GM18507 (cell line): Measurements from ENCODE around the gene SRRM3.
"Not testable (repeated sequence)": the region's sequence is repeated elsewhere in the genome, so short reads cannot be mapped to it uniquely, and the experiment has no call there.

ENCODE experiments used
- DNase-seq: peaks from one replicate; pipeline ENCODE4 v3.0.0; 2011; ENCODE audit warnings: low read depth; ENCODE audit not compliant: insufficient read length; ENCODE audit errors: extremely low spot score
- FAIRE-seq: peaks from 2 replicates; lab custom pipeline; 2011; peaks lifted over from hg19 to GRCh38; lab: Jason Lieb, UNC

SRRM3 gene

DNA sequence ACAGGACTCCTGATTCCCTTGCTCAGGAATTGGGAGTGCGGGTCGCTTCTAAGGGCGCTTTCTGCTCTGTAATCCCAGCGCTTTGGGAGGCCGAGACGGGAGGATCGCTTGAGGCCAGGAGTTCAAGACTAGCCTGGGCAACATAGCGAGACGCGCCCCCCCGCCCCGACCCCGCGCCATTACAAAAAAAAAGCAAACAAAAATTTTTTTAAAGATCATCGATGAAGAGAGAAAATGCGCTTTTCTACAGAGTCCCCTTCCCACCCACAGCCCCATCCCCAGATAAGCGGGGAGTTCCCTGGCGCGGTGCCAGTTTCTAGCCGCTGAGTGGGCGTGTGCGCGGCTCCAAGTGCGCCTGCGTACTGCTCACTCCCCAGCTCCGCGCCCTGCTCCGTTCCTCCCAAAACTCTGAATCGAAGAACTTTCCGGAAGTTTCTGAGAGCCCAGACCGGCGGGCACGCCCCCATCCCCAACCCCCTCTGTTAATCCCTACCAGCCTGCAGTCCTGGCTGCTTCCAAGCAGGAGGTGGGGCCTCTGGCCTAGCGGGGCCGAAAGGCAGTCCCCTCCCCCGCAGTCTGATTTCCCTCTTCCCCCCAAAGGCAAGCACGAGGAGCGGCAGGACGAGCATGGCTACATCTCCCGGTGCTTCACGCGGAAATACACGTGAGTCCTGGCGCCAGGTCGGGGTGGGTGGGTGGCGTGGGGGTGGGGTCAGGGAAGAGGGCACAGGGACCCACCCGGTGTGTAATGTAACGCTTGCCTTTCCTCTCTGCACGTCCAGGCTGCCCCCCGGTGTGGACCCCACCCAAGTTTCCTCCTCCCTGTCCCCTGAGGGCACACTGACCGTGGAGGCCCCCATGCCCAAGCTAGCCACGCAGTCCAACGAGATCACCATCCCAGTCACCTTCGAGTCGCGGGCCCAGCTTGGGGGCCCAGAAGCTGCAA, 101.8 kb downstream of the SRRM3 start:
- FAIRE-seq (peak; percentile 83), DNase-seq (peak; percentile 75)

DNA sequence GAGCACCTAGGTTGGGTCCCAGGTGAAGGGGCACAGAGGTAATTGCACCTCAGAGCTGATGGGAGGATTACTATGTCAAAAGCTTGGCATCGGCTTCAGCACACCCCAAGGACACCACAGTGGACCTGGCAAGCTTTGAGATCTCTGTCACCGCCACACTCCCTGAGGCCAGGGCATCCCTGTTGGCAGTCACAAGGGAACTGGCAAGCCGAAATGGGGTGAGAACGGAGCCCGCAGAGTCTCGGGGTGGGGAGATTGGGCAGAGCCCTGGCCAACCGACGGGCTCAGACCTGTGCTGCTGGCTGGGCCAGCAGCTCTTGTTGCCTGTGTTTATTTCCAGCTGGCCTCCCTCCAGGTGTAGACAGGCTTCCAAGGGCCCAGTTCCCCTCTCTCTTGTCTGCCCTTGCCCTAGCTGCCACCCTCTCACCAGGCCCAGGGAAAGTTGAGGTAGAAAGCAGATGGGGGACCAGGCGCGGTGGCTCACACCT, 103.2 kb downstream of the SRRM3 start:
- no peak for DNase-seq

DNA sequence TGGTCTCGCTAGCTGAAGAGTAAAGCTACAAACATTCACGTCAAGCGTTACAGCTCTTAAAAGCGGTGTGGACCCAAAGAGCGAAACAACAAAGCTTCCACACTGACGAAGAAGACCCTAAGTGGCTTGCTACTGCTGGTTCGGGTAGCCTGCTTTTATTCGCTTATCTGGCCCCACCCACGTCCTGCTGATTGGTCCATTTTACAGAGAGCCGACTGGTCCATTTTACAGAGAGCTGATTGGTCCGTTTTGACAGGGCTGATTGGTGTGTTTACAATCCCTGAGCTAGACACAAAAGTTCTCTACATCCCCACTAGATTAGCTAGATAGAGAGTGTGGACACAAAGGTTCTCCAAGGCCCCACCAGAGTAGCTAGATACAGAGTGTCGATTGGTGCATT, 107.2 kb downstream of the SRRM3 start:
- not testable (repeated sequence) for FAIRE-seq, DNase-seq

More for the DNA sequence above, 103.2 kb downstream of the SRRM3 start:
- FAIRE-seq = no peak

DNA sequence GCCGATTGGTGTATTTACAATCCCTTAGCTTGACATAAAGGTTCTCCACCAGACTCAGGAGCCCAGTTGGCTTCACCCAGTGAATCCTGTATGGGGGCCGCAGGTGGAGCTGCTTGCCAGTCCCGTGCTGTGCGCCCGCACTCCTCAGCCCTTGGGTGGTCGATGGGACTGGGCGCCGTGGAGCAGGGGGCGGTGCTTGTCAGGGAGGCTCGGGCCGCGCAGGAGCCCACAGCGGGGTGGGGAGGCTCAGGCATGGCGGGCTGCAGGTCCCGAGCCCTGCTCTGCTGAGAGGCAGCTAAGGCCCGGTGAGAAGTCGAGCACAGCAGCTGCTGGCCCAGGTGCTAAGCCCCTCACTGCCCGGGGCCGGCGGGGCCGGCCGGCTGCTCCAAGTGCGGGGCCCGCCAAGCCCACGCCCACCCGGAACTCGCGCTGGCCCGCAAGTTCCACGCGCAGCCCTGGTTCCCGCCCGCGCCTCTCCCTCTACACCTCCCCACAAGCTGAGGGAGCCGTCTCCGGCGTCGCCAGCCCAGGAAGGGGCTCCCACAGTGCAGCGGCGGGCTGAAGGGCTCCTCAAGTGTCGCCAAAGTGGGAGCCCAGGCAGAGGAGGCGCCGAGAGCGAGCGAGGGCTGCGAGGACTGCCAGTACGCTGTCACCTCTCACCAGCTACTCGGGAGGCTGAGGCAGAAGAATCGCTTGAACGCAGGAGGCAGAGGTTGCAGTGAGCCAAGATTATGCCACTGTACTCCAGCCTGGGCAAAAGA, 107.8 kb downstream of the SRRM3 start:
- not testable (repeated sequence) for DNase-seq, FAIRE-seq

DNA sequence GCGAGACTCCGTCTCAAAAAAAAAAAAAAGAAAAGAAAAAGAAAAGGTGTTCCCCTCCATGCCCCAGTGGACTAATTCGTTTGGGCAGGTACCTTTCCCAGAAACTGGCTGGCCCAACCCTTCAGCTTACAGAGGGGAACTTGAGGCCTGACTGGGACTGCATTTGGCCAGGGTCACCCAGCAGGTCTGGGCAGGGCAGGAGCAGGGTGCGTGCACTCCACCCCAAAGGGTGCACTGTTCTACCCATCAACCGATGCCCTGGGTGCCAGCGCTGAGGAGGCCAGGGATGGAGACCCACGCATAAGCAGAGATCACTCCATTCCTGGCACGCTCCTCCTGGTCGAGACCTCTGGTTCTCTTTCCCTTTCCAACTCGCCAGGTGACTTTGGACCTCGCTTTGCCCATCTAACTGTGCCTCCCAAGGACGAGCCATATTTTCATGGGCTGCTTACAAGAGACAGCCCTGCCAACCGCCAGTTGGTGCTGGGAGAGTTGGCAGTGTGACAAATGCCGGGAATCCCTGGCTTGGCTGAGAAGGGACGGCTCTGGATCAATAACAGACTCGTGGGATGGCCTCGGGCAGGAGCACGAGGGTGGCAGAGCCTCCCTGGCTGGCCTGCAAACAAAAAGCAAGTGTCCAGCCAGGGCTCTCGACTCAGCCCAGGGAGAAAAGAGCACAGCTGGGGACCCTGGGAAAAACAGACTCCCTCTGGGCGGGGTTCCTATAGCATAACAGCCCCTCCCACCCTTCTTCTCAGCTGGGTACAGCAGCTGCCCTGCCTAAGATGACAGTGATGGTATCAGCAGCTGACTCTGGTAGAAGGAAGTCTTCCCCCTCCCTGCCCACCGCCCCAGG, 108.6 kb downstream of the SRRM3 start:
- FAIRE-seq = no peak
- DNase-seq = no peak

DNA sequence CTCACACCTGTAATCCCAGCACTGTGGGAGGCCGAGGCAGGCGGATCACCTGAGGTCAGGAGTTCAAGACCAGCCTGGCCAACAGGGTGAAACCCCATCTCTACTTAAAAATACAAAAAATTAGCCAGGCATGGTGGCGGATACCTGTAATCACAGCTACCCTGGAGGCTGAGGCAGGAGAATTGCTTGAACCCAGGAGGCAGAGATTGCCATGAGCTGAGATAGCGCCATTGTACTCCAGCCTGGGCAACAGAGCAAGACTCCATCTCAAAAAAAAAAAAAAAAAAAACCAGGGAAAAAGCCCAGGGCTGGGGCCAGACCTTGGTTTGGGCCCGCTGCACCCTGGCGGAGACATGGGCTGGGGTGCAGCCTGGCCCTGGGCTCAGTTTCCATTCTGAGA, 110.1 kb downstream of the SRRM3 start:
- FAIRE-seq, DNase-seq: not testable (repeated sequence)

DNA sequence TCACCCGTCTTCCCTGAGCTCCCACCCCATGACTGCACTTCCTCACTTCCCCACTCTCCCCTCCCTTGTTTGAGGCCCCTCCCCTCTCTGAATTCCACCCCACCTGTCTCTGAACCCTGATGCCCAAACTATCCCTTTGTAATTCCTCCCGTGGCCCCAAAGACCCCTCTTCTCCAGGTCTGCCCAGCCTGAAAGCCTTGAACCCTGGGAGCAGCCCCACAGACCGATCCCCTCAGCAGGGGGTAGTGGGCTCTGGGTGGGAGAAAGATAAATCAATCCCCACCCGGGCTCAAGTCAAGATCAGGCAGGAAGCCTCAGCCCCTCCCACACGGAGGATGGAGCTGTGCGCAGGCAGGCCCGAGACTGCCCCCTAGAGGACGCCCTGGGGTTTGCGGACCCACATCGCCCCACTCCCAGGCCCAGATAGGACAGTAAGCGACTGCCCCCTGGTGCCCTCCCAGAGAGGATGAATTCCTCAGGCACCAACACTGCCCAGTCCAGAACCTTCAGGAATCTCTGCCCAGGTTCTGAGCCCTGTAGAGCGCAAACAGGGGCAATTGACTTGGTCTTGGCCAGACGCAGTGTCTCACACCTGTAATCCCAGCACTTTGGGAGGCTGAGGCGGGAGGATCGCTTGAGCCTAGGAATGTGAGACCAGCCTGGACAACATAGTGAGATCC, 112.5 kb downstream of the SRRM3 start:
- peak; percentile 87 for FAIRE-seq
- peak; percentile 84 for DNase-seq

DNA sequence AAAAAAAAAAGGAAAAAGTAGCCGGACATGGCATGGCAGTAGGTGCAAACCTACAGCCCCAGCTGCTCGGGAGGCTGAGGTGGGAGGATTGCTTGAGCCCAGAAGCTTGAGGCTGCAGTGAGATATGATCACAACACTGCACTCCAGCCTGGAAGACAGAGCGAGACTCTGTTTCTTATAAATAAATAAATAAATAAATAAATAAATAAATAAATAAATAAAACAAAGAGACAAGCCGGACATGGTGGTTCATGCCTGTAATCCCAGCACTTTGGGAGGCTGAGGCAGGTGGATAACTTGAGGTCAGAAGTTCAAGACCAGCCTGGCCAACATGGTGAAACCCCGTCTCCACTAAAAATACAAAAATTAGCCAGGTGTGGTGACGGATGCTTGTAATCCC, 113.0 kb downstream of the SRRM3 start:
- DNase-seq, FAIRE-seq: not testable (repeated sequence)

DNA sequence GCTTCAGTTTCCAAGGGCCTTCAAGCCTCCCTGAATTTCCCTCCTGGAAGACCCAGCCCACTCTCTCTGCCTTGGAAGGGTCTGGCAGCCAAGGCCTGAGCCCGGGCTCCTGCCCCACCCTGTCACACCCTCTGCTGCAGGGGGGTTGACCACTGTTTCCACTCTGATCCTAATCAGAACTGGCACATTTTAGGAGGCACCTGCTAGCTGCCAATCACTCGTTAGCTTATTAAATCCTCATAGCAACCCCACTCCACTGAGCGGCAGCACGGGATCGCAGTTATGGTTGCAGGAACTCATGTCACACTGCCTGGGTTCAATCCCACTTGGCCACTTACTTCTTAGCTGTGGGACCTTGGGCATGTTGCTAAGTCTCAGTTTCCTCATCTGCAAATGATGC, 113.7 kb downstream of the SRRM3 start:
- FAIRE-seq (no peak), DNase-seq (no peak)

DNA sequence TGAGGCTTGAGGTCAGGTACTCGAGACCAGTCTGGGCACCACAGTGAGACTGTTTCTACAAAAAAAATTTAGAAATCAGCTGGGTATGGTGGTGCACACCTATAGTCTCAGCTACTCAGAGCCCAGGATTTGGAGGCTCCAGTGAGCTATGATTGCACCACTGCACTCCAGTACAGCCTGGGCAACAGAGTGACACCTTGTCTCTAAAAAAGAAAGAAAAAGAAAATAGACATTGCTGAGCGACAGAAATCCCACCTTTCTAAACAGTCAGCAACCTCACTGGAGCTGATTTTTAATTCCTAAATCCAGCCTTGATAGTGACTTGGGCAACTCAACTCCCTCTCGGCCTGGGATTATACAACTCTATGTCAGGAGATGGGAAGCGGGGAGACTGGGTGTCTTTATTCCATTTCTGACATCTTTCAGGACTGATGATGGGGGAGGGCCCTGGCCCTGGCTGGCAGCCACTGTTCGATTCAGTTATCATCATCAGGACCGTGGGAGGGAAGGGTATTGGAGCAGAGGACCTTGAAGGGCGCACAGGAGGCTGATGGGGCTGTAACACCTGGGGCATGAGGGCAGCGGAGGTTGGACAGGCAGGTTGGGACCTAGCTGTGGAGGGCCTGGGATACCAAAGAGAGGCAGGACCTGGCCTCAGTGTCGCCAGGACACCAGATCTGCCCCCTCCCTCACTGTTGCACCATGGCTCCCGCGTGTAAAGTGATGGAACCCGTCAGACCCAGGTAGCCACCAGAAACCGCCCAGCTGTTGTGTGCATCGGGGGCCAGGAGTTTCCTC, 115.5 kb downstream of the SRRM3 start:
- FAIRE-seq (no peak), DNase-seq (no peak)

DNA sequence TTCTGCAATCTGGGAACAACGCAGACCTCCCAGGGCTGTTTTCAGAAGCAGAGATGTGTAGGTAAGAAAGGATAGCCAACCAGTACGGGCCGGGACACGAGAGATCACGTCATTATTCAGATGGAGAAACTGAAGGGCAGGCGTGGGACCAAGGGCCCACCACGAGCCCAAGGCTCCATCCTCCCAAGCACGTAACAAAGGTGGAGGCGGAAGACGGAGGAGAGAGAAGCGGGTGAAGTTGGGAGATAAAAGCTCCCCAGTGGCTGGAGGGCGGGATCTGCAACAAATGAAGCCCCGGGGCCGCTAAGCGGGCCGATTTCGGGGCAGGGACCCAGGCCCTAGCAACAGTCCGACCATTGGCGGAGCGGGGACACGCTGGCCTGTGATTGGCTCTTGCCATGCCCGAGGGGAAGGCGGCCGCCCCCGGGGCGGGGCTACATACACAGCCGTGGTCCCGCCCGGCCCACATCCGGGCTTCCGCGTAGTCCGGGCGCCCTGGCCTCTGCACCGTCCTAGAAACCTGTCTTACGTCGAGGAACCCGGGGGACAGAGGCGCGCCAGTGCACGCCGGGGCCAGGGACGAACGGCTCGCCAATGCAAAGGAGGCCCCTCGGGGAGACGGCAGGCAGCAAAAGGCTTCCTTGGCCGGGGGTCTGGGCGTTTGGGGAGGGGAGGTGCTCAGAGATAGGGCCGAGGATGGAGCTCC, 116.2 kb downstream of the SRRM3 start:
- peak; percentile 84 for FAIRE-seq
- peak; percentile 96 for DNase-seq

DNA sequence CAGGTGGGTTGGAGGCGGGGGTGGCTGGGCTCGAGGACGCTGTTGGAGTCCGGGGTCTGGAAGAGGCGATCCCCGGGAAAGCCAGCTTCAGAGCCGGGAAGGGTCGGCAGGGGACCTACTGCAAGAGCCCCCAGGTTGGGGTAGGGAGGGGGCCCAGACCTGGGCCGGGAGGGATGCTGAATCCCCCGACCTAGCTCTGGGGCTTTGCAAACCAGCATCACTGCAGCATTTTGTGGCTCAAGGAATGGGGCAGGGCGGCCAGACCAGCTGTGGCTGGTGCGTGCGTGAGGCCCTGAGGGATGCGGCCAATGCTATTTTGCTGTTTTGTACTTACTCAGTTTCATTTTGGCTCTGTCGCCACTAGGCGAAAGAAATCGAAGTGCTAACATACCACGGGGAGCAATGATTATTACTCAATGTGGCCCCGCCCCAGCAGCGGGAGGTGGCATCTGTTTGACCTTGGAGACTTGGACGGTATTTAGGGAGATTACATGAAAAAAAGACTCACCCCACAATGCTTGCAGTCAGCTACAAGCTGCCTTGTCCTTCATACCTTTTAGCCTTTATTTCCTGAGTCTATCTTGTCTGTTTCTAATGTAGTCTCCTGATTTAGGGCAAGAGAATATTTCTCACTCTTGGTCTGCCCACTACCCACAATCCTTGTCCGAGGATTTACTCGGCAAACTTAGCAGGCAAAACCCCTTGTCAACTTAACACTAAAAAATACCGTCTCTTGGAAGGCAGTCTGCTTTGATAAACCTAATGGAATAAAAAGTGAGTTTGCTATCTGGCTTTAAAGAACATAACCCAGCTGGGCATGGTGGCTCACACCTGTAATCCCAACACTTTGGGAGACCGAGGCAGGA, 117.0 kb downstream of the SRRM3 start:
- FAIRE-seq (peak; percentile 90), DNase-seq (peak; percentile 59)

DNA sequence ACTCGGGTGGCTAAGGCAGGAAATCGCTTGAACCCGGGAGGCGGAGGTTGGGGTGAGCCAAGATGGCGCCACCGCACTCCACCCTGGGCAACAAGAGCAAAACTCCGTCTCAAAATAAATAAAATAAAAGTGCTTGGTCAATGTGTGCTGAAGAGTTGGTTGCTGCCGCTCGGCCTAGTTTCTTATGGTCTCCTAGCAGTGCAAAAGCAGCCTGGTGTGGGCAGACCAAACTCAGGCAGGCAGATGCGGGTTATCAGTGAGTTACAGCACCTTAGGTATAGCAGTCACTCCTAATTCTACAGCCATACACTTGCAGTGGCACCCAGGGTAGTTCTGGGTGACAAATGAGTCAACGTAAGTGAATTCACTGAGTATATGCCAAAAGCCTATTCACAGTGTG, 123.4 kb downstream of the SRRM3 start:
- no peak for FAIRE-seq
- no peak for DNase-seq

DNA sequence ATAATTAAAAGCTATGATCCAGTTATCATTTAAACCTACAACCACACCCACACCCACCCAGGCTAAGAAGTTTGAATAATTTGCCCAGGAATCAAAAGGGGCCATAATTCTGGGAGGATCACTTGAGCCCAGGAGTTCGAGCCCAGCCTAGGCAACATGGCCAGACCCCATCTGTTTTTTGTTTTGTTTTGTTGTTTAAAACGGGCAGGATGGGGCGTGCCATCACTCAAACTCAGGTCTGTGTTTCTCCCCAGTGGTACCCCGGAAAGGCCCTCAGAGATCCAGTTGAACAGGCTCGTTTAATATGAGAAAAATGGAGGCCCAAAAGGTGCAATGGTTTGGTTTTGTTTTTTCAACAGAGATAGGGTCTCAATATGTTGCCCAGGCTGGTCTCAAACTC, 124.1 kb downstream of the SRRM3 start:
- FAIRE-seq (no peak), DNase-seq (no peak)

DNA sequence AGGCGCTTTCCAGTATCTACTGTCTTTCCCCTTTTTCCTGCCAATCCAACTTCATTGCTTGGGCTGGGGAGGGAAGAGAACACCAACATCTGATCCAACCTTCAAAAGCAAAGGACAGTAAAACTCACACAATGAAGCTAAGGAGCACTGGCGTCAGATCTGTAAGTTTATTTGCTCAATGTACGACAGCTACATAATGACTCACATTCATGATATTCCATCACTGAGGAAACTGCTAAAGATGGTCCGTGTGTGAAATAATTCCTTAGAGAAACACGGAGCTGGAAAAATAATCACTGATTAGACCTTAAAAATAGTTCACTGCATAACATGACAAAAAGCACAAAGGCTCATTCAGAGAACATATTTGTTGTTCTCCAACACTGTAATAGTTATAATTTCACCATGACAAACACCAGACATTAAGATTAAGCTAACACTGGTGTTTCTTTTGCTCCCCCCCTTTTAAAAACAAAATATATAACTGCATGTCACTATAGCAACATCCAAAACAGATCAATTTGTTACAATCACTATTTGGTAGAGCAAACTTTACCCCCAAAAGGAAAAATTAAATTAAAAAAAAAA, 125.0 kb downstream of the SRRM3 start:
- FAIRE-seq (no peak), DNase-seq (no peak)

DNA sequence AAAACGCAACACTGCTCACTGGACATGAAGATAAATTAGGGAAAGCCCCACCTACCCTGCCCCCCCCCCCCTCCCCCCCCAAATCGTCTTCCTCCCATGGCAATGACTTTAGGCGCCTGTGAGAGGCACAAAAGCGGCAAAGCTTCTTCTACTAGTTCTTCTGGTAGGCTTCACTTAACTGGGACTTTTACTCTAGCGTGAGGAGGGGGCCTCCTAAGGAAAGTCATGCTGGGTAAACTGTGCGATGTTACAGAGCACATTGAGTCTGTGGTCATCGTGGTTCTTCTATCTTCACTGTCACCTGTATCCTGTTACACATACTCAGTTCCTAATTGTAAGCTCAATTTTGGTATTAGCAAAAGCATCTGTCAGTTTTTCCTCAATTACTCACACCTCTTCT, 125.9 kb downstream of the SRRM3 start:
- DNase-seq (no peak), FAIRE-seq (no peak)
